ENCODE measurements around the gene TAF1C. TPM values are rescaled to one million over a fixed set of nuclear protein-coding genes. Genes with fewer than 3 reads are reported as not detected.

TAF1C gene
- polyA plus RNA-seq, 2 of the 4 experiments (the other 2 are of a cell fraction), result 13.2 to 38.6 TPM

DNA sequence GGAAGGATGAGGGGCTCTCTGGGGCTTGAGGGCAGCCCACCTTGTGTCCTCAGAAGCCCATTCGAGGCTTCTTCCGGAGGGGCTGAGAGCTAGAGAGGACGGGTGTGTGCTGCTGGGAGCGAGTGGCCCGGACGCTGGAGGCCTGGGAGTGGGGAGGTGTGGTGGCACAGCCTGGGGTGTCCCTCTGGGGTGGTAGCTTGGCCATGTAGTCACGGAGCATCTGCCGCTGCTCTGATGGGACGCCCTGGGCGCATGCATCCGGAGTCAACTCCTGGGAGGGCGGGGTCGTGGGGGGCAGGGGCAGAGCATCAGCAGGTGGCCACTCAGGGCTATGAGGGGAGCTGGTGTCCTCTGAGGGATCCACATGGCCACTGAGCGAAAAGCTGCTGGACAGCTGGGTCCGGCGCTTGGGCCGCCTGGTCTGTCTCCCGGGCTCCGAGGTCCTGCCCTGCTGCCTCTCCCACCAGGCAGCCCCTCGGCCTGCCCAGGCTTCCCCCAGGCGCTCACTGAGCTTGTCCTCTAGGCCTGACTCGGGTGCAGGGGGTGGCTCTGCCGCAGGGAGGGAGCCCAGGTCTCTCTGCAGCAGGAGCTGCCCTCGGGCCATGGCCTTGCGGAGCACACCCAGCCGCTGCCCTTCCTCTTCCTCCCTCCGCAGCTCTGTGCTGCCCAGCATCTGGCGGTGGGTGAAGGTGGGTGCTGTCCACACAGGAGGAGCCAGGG is 7.8 kb downstream of the TAF1C start (continued):
- TF ChIP-seq, protein P1, sequence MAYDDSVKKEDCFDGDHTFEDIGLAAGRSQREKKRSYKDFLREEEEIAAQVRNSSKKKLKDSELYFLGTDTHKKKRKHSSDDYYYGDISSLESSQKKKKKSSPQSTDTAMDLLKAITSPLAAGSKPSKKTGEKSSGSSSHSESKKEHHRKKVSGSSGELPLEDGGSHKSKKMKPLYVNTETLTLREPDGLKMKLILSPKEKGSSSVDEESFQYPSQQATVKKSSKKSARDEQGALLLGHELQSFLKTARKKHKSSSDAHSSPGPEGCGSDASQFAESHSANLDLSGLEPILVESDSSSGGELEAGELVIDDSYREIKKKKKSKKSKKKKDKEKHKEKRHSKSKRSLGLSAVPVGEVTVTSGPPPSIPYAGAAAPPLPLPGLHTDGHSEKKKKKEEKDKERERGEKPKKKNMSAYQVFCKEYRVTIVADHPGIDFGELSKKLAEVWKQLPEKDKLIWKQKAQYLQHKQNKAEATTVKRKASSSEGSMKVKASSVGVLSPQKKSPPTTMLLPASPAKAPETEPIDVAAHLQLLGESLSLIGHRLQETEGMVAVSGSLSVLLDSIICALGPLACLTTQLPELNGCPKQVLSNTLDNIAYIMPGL (CRISPR knock-in tag; IDR thresholded peaks at IDR 0.05; ENCODE audit: borderline replicate concordance), result no peak

DNA sequence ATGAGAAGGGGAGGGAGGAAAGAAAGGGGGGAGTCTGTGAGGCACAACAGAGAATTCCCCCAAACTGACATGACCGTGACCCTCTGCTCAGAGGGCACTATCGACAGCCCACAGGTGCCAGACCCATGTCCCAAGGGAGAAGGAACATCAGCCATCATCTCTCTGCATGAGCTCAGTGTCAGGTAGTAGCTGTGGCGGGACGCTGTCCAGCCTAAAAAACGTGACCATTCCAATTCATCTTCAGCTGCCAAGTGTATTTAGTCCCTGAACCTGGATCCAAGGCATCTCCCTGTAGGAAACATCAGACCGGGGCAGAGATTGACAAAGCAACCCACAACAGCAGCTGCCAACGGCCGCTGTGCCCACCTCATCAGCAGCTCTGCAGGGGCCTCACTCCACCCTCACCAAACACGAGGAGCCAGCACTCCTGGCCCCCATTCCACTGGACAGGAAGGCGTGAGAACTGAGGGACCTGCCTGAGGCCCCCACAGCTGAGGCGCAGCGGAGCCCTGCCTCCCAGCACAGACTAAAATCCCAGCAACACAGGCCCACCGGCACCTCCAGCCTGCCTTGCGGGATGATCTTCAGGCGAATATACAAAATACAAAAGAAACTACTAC is 8.6 kb downstream of the TAF1C start:
- no peak for FAIRE-seq
- ChIA-PET POLR2A (interaction anchor here (0.7 to 1.1 kb wide), 2 partner anchors 9 to 61 kb away, joined by 3 to 4 read pairs; partner anchors contain the start of gene TAF1C), CTCF (interaction anchor here (0.9 to 11.7 kb wide), 8 partner anchors 9 to 306 kb away, joined by 3 to 92 read pairs (median 10); partner anchors contain the start of genes DNAAF1, HSDL1 and TAF1C)
- ATAC-seq, result no peak
- TF ChIP-seq NFE2L2 (conservative IDR thresholded peaks at IDR 0.05; ENCODE audit: low read length) (no peak), EP300 (IDR thresholded peaks at IDR 0.05) (no peak), ZC3H11A (IDR thresholded peaks at IDR 0.05) (no peak), TP53 (CRISPR knock-in tag; IDR thresholded peaks at IDR 0.05) (no peak), BHLHE40 (IDR thresholded peaks at IDR 0.05; ENCODE audit: low read depth, low read length) (no peak), MAZ (IDR thresholded peaks at IDR 0.05; ENCODE audit: borderline replicate concordance, low read depth, low read length) (no peak), SMC3 (IDR thresholded peaks at IDR 0.05) (no peak)
- TF ChIP-seq, protein P2, sequence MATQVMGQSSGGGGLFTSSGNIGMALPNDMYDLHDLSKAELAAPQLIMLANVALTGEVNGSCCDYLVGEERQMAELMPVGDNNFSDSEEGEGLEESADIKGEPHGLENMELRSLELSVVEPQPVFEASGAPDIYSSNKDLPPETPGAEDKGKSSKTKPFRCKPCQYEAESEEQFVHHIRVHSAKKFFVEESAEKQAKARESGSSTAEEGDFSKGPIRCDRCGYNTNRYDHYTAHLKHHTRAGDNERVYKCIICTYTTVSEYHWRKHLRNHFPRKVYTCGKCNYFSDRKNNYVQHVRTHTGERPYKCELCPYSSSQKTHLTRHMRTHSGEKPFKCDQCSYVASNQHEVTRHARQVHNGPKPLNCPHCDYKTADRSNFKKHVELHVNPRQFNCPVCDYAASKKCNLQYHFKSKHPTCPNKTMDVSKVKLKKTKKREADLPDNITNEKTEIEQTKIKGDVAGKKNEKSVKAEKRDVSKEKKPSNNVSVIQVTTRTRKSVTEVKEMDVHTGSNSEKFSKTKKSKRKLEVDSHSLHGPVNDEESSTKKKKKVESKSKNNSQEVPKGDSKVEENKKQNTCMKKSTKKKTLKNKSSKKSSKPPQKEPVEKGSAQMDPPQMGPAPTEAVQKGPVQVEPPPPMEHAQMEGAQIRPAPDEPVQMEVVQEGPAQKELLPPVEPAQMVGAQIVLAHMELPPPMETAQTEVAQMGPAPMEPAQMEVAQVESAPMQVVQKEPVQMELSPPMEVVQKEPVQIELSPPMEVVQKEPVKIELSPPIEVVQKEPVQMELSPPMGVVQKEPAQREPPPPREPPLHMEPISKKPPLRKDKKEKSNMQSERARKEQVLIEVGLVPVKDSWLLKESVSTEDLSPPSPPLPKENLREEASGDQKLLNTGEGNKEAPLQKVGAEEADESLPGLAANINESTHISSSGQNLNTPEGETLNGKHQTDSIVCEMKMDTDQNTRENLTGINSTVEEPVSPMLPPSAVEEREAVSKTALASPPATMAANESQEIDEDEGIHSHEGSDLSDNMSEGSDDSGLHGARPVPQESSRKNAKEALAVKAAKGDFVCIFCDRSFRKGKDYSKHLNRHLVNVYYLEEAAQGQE (IDR thresholded peaks at IDR 0.05), result no peak
- WGBS (ENCODE audit: missing lambda C conversion rate), result 84% methylated on average over 15 of the region's 15 CpGs
- no peak overlapping the region for H3K4me3 ChIP-seq
- peak overlapping the region; percentile 63; the same call in 2 of the 3 replicates for H3K4me2 ChIP-seq
- H3K4me1 ChIP-seq, result peaks cover 29% of the 10 kb centered on the region
- no peak for DNase-seq (ENCODE audit: low read depth in 1 of 2, low spot score in 1 of 2)
- H3K9me3 ChIP-seq, result no peaks in the 10 kb centered on the region
- H3K27ac ChIP-seq, result no peak overlapping the region

DNA sequence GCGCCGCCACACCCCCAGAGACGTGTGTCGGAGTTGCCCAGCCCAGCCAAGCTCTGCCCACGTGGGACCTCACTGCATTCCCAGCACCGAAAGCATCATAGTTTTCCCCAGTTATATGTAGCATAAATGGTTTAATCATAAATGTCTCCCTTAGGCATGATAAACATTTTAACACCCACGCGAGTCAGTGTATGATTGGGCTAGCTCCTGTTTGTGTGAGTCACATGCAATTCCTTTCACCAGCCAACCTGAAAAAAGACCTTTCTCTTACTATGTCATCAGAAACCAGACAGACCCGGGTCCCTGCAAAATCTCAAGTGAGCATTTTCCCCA is 9.2 kb downstream of the TAF1C start:
- no peaks in the 10 kb centered on the region for H3K9me3 ChIP-seq
- 69% methylated on average over 9 of the region's 9 CpGs for WGBS (ENCODE audit: missing lambda C conversion rate)
- ChIA-PET CTCF (interaction anchor here (0.9 to 11.7 kb wide), 8 partner anchors 10 to 306 kb away, joined by 3 to 92 read pairs (median 10); partner anchors contain the start of gene TAF1C), POLR2A (interaction anchor here (1.1 kb wide), 1 partner anchor 9 kb away, joined by 4 read pairs; the partner anchor contains the start of gene TAF1C)
- DNase-seq (ENCODE audit: low read depth in 1 of 2, low spot score in 1 of 2) (no peak), FAIRE-seq (no peak), ATAC-seq (no peak)
- peaks cover 29% of the 10 kb centered on the region for H3K4me1 ChIP-seq
- no peak for TF ChIP-seq GATA3 (IDR thresholded peaks at IDR 0.05; ENCODE audit: borderline replicate concordance)
- no peak for TF ChIP-seq POLR2AphosphoS2 (conservative IDR thresholded peaks at IDR 0.05; ENCODE audit: low read length)
- no peak for TF ChIP-seq EHMT2 (IDR thresholded peaks at IDR 0.05; ENCODE audit: low read depth)
- TF ChIP-seq ZC3H11A (IDR thresholded peaks at IDR 0.05), result no peak
- TF ChIP-seq MAFK (IDR thresholded peaks at IDR 0.05; ENCODE audit: partially characterized antibody), result no peak
- TF ChIP-seq RAD21 (conservative IDR thresholded peaks at IDR 0.05 in 1 of 2, IDR thresholded peaks at IDR 0.05 in 1 of 2), result no peak
- TF ChIP-seq, protein P3, sequence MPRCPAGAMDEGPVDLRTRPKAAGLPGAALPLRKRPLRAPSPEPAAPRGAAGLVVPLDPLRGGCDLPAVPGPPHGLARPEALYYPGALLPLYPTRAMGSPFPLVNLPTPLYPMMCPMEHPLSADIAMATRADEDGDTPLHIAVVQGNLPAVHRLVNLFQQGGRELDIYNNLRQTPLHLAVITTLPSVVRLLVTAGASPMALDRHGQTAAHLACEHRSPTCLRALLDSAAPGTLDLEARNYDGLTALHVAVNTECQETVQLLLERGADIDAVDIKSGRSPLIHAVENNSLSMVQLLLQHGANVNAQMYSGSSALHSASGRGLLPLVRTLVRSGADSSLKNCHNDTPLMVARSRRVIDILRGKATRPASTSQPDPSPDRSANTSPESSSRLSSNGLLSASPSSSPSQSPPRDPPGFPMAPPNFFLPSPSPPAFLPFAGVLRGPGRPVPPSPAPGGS (IDR thresholded peaks at IDR 0.05), result no peak
- TF ChIP-seq NPAS2 (CRISPR knock-in tag; IDR thresholded peaks at IDR 0.05; ENCODE audit: borderline replicate concordance), result no peak
- TF ChIP-seq ZNF302 (CRISPR knock-in tag; IDR thresholded peaks at IDR 0.05), result no peak
- no peak for TF ChIP-seq ESRRA (IDR thresholded peaks at IDR 0.05; ENCODE audit: borderline replicate concordance, low read length)
- H3K4me2 ChIP-seq, result peak overlapping the region; percentile 63
- no peak overlapping the region for H3K4me3 ChIP-seq
- peak overlapping the region; percentile 48 to 72; a peak in 4 of 6 replicates for H3K27ac ChIP-seq
